ENCODE measurements around the gene PRCP. TPM values are rescaled to one million over a fixed set of nuclear protein-coding genes. Genes with fewer than 3 reads are reported as not detected.

Gene PRCP
- total RNA-seq, 1 donor from 2014 or later, result 66.3 TPM

DNA sequence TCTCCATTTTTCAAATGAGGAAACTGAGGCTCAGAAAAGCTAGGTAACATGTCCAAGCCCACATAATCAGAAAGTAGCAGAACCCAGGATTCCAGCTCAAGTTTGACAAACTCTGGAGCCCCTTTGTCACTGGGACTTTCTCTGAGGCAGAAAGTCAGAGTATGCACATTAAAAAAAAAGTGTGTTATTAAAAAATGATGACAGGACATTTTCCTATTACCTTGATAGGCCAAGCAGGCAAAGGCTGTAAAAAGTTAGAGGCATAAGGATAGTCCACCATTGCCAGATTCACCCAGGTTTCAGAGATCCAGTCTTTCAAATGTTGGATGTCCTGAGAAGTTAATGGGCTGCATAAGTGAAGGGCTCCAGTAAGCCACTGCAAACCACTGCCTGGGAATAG lies 51.4 kb downstream of the PRCP start:
- Mint-ChIP-seq H3K27me3 (no peaks in the 10 kb centered on the region), H3K9me3 (ENCODE audit: low read depth) (peaks cover 4% of the 10 kb centered on the region), H3K27ac (no peak overlapping the region), H3K4me1 (ENCODE audit: low read depth) (peaks cover 8% of the 10 kb centered on the region), H3K4me3 (ENCODE audit: low read depth) (no peak overlapping the region), H3K36me3 (ENCODE audit: insufficient read depth) (peaks cover 1% of the 10 kb centered on the region)
- no peak for DNase-seq (ENCODE audit: low spot score, unreplicated experiment)
- TF ChIP-seq, protein P1, sequence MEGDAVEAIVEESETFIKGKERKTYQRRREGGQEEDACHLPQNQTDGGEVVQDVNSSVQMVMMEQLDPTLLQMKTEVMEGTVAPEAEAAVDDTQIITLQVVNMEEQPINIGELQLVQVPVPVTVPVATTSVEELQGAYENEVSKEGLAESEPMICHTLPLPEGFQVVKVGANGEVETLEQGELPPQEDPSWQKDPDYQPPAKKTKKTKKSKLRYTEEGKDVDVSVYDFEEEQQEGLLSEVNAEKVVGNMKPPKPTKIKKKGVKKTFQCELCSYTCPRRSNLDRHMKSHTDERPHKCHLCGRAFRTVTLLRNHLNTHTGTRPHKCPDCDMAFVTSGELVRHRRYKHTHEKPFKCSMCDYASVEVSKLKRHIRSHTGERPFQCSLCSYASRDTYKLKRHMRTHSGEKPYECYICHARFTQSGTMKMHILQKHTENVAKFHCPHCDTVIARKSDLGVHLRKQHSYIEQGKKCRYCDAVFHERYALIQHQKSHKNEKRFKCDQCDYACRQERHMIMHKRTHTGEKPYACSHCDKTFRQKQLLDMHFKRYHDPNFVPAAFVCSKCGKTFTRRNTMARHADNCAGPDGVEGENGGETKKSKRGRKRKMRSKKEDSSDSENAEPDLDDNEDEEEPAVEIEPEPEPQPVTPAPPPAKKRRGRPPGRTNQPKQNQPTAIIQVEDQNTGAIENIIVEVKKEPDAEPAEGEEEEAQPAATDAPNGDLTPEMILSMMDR (IDR thresholded peaks at IDR 0.05; ENCODE audit: unreplicated experiment), result no peak

DNA sequence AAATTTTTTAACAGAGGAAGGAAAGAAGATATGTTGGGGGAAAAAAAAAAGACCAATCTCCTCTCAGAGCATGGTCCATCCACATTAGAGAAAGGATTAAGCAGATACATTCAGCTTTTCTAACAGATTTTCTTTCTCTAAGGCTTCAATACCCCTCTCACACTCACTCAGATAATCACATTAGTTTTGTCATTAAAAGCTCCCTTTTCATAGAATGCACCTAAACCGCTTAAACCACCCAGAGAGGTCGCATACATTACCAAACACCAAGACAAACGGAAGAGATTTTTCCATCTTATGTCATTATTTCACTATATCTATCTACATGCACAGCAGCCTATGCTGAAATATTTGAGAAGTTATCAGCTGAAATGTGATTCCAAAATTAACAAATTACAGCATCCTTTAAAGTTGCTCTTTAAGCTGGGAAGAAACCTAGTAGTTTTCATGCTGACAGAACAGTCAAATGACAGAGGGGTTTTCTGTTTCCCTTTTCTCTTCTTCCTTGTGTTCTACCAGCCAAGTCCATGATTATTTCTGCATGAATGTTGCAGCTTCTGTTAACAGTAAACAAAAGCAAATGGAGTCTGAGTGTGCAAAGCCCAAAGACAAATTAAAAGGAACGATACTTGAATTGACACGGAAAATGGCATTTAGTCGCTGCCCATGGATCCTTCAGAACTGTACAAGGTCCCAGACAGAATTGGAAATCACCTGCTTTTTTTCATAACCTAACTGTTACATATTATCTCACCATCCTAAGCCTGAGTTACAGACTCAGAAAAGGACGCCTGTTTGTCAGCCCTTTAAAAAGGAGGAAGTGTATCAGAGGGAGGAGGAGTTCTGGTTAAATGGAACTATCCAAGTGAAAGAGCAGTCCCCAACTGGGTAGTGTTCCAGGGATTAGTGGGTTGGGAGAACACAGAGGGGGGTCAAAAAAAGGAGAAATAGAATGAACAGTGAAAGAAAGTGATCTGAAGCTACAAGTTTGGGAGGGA lies 54.6 kb downstream of the PRCP start:
- H3K4me3 Mint-ChIP-seq (ENCODE audit: low read depth), result no peak overlapping the region
- peaks cover 8% of the 10 kb centered on the region for H3K4me1 Mint-ChIP-seq (ENCODE audit: low read depth)
- H3K27ac Mint-ChIP-seq, result no peak overlapping the region

DNA sequence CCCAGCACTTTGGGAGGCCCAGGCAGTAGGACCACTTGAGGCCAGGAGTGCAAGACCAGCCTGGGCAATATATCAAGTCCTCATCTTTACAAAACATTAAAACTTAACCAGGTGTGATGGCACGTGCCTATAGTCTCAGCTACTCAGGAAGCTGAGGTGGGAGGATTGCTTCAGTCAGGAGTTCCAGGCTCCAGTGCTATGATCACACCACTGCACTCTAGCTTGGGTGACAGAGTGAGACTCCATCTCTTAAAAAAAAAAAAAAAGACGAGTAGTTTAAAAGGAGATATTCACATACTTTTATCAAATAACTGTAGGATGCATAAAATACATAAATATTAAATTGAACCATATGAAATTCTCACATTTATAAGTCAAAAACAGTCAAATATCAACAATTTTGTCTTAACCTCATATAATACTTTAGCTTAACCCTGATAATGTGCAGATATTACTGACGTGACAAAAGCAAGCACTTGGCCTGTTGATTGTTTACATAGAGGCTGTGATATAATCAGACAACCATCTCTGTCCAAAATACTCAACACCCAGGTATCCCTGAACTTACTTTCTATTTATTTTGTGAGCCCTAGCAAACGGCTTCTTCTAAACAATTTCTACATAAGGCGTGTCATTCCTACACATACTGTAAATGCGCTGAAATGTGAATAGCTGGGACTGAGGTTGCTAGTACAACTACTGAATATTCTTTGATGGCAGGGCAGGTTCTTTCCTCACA lies 57.0 kb downstream of the PRCP start:
- H3K4me1 Mint-ChIP-seq (ENCODE audit: low read depth), result peaks cover 11% of the 10 kb centered on the region
- no peaks in the 10 kb centered on the region for H3K9me3 Mint-ChIP-seq (ENCODE audit: low read depth)
- peaks cover 1% of the 10 kb centered on the region for H3K36me3 Mint-ChIP-seq (ENCODE audit: insufficient read depth)
- H3K27ac Mint-ChIP-seq, result no peak overlapping the region
- H3K27me3 Mint-ChIP-seq, result no peaks in the 10 kb centered on the region
- no peak overlapping the region for H3K4me3 Mint-ChIP-seq (ENCODE audit: low read depth)
- TF ChIP-seq, protein P1 (IDR thresholded peaks at IDR 0.05; ENCODE audit: unreplicated experiment), result no peak
- DNase-seq (ENCODE audit: low spot score, unreplicated experiment), result no peak

More for the DNA sequence above, 54.6 kb downstream of the PRCP start:
- H3K36me3 Mint-ChIP-seq (ENCODE audit: insufficient read depth), result peaks cover 1% of the 10 kb centered on the region
- no peak for DNase-seq (ENCODE audit: low spot score, unreplicated experiment)
- H3K27me3 Mint-ChIP-seq, result no peaks in the 10 kb centered on the region
- H3K9me3 Mint-ChIP-seq (ENCODE audit: low read depth), result no peaks in the 10 kb centered on the region
- TF ChIP-seq, protein P1 (IDR thresholded peaks at IDR 0.05; ENCODE audit: unreplicated experiment), result no peak

DNA sequence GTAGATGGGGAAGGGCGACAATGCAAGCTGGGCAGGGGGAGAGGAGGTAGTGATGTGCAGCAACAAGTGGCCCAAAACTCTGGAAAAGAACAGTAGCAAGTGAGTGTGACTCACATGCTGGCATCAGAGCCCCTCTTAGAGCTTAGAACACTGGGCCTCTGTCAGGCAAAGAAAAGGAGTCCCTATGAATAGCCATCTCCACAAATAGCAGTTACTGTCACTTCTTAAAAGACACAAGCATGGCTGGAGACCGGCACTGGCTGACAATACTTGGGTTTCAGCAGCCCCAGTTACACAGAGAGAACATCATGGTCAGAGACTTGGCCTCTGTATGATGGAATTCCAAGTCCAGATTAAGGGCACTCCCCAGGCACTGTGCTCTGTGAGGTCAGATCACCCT lies 58.2 kb downstream of the PRCP start:
- TF ChIP-seq, protein P1 (IDR thresholded peaks at IDR 0.05; ENCODE audit: unreplicated experiment), result no peak
- H3K4me1 Mint-ChIP-seq (ENCODE audit: low read depth), result peaks cover 19% of the 10 kb centered on the region
- no peaks in the 10 kb centered on the region for H3K27me3 Mint-ChIP-seq
- no peak for DNase-seq (ENCODE audit: low spot score, unreplicated experiment)
- no peaks in the 10 kb centered on the region for H3K9me3 Mint-ChIP-seq (ENCODE audit: low read depth)
- no peak overlapping the region for H3K27ac Mint-ChIP-seq
- H3K36me3 Mint-ChIP-seq (ENCODE audit: insufficient read depth), result peaks cover 4% of the 10 kb centered on the region
- H3K4me3 Mint-ChIP-seq (ENCODE audit: low read depth), result no peak overlapping the region

DNA sequence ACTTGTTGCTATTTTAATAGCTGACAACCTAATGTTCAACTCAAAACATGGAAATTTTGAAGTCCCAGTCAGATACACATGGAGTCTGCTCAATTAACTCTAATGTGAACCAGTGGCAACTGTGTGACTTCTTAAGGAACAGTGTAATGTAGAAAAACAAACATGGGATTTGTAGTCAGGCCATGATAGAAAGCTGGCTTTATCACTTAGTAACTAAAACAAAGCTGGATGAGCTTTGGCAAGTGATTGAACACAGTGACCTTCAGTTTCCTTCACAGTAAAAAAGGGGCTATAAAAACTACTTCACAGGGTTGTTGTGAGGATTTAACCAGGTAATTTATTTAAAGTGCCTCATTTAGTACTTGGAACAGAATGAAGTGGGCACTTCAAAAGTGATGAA lies 62.6 kb downstream of the PRCP start:
- no peaks in the 10 kb centered on the region for H3K27me3 Mint-ChIP-seq
- TF ChIP-seq, protein P1 (IDR thresholded peaks at IDR 0.05; ENCODE audit: unreplicated experiment), result no peak
- H3K27ac Mint-ChIP-seq, result no peak overlapping the region
- H3K36me3 Mint-ChIP-seq (ENCODE audit: insufficient read depth), result peaks cover 14% of the 10 kb centered on the region
- peaks cover 16% of the 10 kb centered on the region for H3K4me1 Mint-ChIP-seq (ENCODE audit: low read depth)
- H3K4me3 Mint-ChIP-seq (ENCODE audit: low read depth), result no peak overlapping the region
- no peak for DNase-seq (ENCODE audit: low spot score, unreplicated experiment)
- H3K9me3 Mint-ChIP-seq (ENCODE audit: low read depth), result no peaks in the 10 kb centered on the region
